A549 (cell line): ENCODE data around the gene SPRTN.

Experiments
- CTCF ChIP-seq: fragments of >200 bp; sonication (Bioruptor Twin); formaldehyde crosslinking; IDR thresholded peaks from 3 replicates; pipeline ENCODE4 v1.5.1; 2016
- EP300 ChIP-seq, 2 experiments: fragments of >200 bp; sonication (Bioruptor Twin); formaldehyde crosslinking; IDR thresholded peaks; 2 replicates in 1 of 2; 3 replicates in 1 of 2; pipeline ENCODE4 v1.6.1; 2016 to 2017
- HOXB5 ChIP-seq: fragments of 250-450 bp; sonication (Bioruptor Pico); IDR thresholded peaks from 2 replicates; pipeline ENCODE4 v1.5.0; 2020; ENCODE audit warnings: mild to moderate bottlenecking, moderate library complexity
- MAZ ChIP-seq: fragments of 150-350 bp; IDR thresholded peaks from 2 replicates; pipeline ENCODE4 v1.6.1; 2014; ENCODE audit warnings: antibody characterized with exemption, low read depth, low read length, borderline replicate concordance
- NPAS2 ChIP-seq: fragments of 250-450 bp; sonication (Bioruptor Pico); IDR thresholded peaks from 2 replicates; pipeline ENCODE4 v1.8.0; 2022; ENCODE audit warnings: mild to moderate bottlenecking, moderate library complexity, borderline replicate concordance
- PBX3 ChIP-seq: IDR thresholded peaks from 2 replicates; pipeline ENCODE4 v1.6.1; 2012

GRCh38 chr1:231397886-231398671 is 60.0 kb downstream of the SPRTN start:
- no peak for TF ChIP-seq NPAS2
- TF ChIP-seq EP300 (IDR thresholded peaks at IDR 0.05) = no peak
- no peak for TF ChIP-seq PBX3
- TF ChIP-seq CTCF = no peak
- TF ChIP-seq HOXB5 (CRISPR knock-in tag) = no peak
- no peak for TF ChIP-seq MAZ
